Astrocyte (in vitro differentiated cells and primary cell): ENCODE data around the gene BARHL2. TPM values are rescaled to one million over a fixed set of nuclear protein-coding genes. Genes with fewer than 3 reads are reported as not detected.
A peak's percentile ranks its signal among the peaks of the same experiment; 100 is the strongest.

ENCODE experiments used
- DNase-seq: peaks from one replicate; pipeline ENCODE4 v3.0.0-alpha.2; 2010; ENCODE audit warnings: low read depth
- FAIRE-seq: peaks from 2 replicates; lab custom pipeline; 2011; peaks lifted over from hg19 to GRCh38; lab: Jason Lieb, UNC
- H2AFZ ChIP-seq: 2 replicates; pipeline ENCODE4 v1.6.0; 2012; ENCODE audit warnings: low read depth, low read length, inconsistent platforms
- H3K27ac ChIP-seq: 2 replicates; pipeline ENCODE4 v1.5.1; 2011; ENCODE audit warnings: low read depth, low read length, inconsistent platforms
- H3K27me3 ChIP-seq: 2 replicates; pipeline ENCODE4 v1.6.0; 2011; ENCODE audit warnings: low read length, inconsistent platforms; ENCODE audit not compliant: insufficient read depth
- H3K36me3 ChIP-seq: 2 replicates; pipeline ENCODE4 v1.5.1; 2011; ENCODE audit warnings: low read length, inconsistent platforms; ENCODE audit not compliant: insufficient read depth
- H3K4me1 ChIP-seq: 2 replicates; pipeline ENCODE4 v1.5.1; 2011; ENCODE audit warnings: low read length, inconsistent platforms; ENCODE audit not compliant: insufficient read depth
- H3K4me2 ChIP-seq: 2 replicates; pipeline ENCODE4 v1.6.0; 2012; ENCODE audit warnings: low read length, inconsistent platforms
- H3K4me3 ChIP-seq: 2 replicates; pipeline ENCODE4 v1.5.1; 2011; ENCODE audit warnings: low read depth, mild to moderate bottlenecking, low read length, inconsistent platforms; ENCODE audit not compliant: insufficient read depth
- H3K79me2 ChIP-seq: 2 replicates; pipeline ENCODE4 v1.6.0; 2012; ENCODE audit warnings: mild to moderate bottlenecking, low read length, inconsistent platforms; ENCODE audit not compliant: insufficient read depth
- H3K9ac ChIP-seq: 2 replicates; pipeline ENCODE4 v1.6.0; 2012; ENCODE audit warnings: mild to moderate bottlenecking, low read length, inconsistent platforms
- H3K9me3 ChIP-seq: 2 replicates; pipeline ENCODE4 v1.5.1; 2012; ENCODE audit warnings: low read depth, mild to moderate bottlenecking, low read length, inconsistent platforms; ENCODE audit not compliant: insufficient read depth
- H4K20me1 ChIP-seq: 2 replicates; pipeline ENCODE4 v1.6.0; 2012; ENCODE audit warnings: low read length, inconsistent platforms; ENCODE audit not compliant: insufficient read depth
- H3K27ac Mint-ChIP-seq: one replicate; pipeline ENCODE4 v1.8.0; 2021; ENCODE audit warnings: mild to moderate bottlenecking, mixed read lengths; ENCODE audit not compliant: unreplicated experiment
- H3K27me3 Mint-ChIP-seq: one replicate; pipeline ENCODE4 v1.8.0; 2021; ENCODE audit warnings: low read depth, mixed read lengths; ENCODE audit not compliant: unreplicated experiment
- H3K36me3 Mint-ChIP-seq: one replicate; pipeline ENCODE4 v1.8.0; 2021; ENCODE audit warnings: low read depth, mixed read lengths; ENCODE audit not compliant: unreplicated experiment
- H3K4me1 Mint-ChIP-seq: one replicate; pipeline ENCODE4 v1.8.0; 2021; ENCODE audit warnings: low read depth, mixed read lengths; ENCODE audit not compliant: unreplicated experiment
- H3K4me3 Mint-ChIP-seq: one replicate; pipeline ENCODE4 v1.8.0; 2021; ENCODE audit warnings: mild to moderate bottlenecking, moderate library complexity, mixed read lengths; ENCODE audit not compliant: unreplicated experiment
- H3K9me3 Mint-ChIP-seq: one replicate; pipeline ENCODE4 v1.8.0; 2021; ENCODE audit warnings: mild to moderate bottlenecking, mixed read lengths; ENCODE audit not compliant: unreplicated experiment
- EZH2 ChIP-seq: IDR thresholded peaks from 2 replicates; pipeline ENCODE4 v1.6.1; 2012; ENCODE audit warnings: mild to moderate bottlenecking, low read length, inconsistent platforms; ENCODE audit not compliant: insufficient read depth
- total RNA-seq: library from RNA; stranded (reverse); gene quantifications from 2 replicates; pipeline ENCODE4 v1.2.1, GENCODE V29; 2021
- TF ChIP-seq, protein P1 (sequence below): IDR thresholded peaks from 2 replicates; pipeline ENCODE4 v1.5.1; 2011; ENCODE audit warnings: low read depth, mild to moderate bottlenecking, inconsistent platforms, low read length, moderate library complexity; ENCODE audit not compliant: insufficient read depth

BARHL2 gene
- total RNA-seq, 1 donor from 2014 or later = not detected

DNA sequence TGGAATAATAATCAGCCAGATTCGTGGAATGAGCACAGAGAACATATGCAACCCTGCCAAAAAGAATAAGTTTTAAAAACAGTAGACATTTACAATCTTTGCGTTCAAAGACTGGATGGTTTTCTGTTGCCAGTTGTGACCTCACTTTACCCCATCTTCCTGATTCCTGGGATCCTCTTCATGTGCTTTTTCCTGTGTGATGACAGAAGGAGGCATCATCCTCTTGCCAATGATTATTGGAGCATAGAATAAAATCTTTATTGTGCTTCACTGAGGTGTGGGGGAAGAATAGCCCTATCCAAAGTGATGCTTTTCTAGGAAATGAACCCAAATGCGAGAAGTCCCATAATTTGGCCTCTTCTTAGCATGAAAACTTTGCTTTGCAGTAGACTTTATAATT is 15.0 kb upstream of the BARHL2 start:
- H3K36me3 ChIP-seq = no peaks in the 10 kb centered on the region
- no peak overlapping the region for H2AFZ ChIP-seq
- H3K9me3 ChIP-seq = peaks cover 3% of the 10 kb centered on the region
- no peak overlapping the region for H3K9ac ChIP-seq
- peaks cover 81% of the 10 kb centered on the region for H3K27me3 Mint-ChIP-seq
- peaks cover 68% of the 10 kb centered on the region for H3K27me3 ChIP-seq
- no peak overlapping the region for H3K27ac Mint-ChIP-seq
- no peak overlapping the region for H3K27ac ChIP-seq
- peaks cover 5% of the 10 kb centered on the region for H3K9me3 Mint-ChIP-seq
- no peaks in the 10 kb centered on the region for H3K79me2 ChIP-seq
- H3K4me1 ChIP-seq = no peaks in the 10 kb centered on the region
- H3K4me1 Mint-ChIP-seq = peaks cover 4% of the 10 kb centered on the region
- no peak overlapping the region for H3K4me3 Mint-ChIP-seq
- H3K36me3 Mint-ChIP-seq = no peaks in the 10 kb centered on the region
- H3K4me3 ChIP-seq = no peak overlapping the region
- no peak overlapping the region for H3K4me2 ChIP-seq
- TF ChIP-seq EZH2 = no peak
- TF ChIP-seq, protein P1, sequence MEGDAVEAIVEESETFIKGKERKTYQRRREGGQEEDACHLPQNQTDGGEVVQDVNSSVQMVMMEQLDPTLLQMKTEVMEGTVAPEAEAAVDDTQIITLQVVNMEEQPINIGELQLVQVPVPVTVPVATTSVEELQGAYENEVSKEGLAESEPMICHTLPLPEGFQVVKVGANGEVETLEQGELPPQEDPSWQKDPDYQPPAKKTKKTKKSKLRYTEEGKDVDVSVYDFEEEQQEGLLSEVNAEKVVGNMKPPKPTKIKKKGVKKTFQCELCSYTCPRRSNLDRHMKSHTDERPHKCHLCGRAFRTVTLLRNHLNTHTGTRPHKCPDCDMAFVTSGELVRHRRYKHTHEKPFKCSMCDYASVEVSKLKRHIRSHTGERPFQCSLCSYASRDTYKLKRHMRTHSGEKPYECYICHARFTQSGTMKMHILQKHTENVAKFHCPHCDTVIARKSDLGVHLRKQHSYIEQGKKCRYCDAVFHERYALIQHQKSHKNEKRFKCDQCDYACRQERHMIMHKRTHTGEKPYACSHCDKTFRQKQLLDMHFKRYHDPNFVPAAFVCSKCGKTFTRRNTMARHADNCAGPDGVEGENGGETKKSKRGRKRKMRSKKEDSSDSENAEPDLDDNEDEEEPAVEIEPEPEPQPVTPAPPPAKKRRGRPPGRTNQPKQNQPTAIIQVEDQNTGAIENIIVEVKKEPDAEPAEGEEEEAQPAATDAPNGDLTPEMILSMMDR = no peak
- DNase-seq (no peak), FAIRE-seq (no peak)
- H4K20me1 ChIP-seq = no peaks in the 10 kb centered on the region

DNA sequence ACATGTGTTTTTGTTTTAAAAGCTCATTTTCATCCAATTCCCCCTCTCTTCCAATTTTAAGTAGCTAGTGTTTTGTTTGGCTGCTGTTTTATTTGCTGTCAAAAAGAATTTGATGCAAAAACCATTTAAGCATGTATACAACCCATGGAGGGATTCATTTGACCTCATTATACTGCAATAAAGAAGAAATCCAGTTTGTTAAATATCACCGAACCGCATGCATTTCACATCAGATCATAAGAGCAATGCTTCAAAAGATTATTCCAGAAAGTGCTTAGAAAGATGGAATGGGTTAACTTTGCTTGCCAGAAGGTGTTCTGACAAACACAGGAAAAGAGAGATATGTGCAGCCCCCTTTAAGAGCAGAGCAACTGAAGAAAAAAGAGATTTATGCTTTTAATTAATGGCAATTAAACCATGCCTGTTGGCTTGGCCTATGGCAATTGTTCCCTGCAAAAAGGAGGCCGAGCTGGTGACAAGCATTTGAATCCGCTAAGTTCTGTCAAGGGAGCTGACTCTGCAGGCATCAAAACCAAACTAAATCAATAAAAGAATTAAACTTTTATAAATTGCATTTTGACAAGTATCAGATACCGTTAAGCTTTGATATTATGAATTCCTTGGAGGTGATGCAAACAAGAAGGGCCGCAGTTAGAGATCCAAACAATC is 14.4 kb upstream of the BARHL2 start:
- Histone ChIP-seq H3K9me3 (peaks cover 3% of the 10 kb centered on the region), H3K9ac (no peak overlapping the region), H4K20me1 (no peaks in the 10 kb centered on the region), H3K27ac (no peak overlapping the region), H3K36me3 (no peaks in the 10 kb centered on the region), H3K4me2 (no peak overlapping the region), H3K4me3 (no peak overlapping the region), H3K27me3 (peaks cover 74% of the 10 kb centered on the region), H2AFZ (no peak overlapping the region), H3K4me1 (no peaks in the 10 kb centered on the region), H3K79me2 (no peaks in the 10 kb centered on the region)
- FAIRE-seq = no peak
- Mint-ChIP-seq H3K4me1 (peaks cover 4% of the 10 kb centered on the region), H3K9me3 (peaks cover 8% of the 10 kb centered on the region), H3K27ac (no peak overlapping the region), H3K4me3 (no peak overlapping the region), H3K27me3 (peaks cover 83% of the 10 kb centered on the region), H3K36me3 (no peaks in the 10 kb centered on the region)
- TF ChIP-seq, protein P1 = no peak
- no peak for TF ChIP-seq EZH2
- DNase-seq = no peak

DNA sequence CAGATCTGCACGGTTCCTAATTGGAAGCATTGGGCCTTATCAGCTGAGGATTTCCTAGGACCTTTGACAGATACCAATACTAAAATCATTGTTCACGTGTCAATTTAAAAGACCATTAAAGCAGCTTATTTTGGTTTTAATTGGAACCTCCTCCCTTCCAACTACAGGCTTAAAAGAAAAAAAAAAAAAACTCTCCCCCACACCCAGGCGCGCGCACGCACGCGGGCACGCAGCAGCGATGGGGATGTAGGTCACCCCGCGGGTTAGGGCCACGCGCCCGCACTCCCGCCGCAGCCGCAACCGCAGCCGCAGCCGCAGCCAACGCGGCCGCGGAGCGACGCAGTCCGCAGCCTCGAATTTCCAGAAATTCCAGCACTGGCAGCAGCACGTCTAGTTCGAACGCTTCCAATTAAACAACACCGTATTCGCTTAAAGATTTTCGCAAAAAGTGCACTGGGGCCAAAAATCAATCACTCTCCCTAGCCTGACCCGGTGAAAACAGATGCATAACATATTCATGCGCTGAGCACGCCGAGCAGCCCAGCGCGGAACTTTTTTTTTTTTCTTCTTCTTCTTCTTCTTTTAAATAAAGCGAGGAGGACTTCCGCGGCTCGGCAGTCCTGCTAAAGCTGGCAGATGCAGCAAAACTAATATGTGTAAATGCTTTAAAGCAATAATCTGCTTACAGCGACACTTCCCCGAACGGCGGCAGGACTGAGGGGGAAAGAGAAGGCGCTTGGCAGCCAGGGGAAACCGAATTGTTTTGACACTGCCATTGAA is 13.3 kb upstream of the BARHL2 start:
- Mint-ChIP-seq H3K4me3 (peak overlapping the region; percentile 85), H3K27me3 (peaks cover 88% of the 10 kb centered on the region), H3K27ac (no peak overlapping the region), H3K4me1 (peaks cover 6% of the 10 kb centered on the region), H3K36me3 (no peaks in the 10 kb centered on the region), H3K9me3 (peaks cover 12% of the 10 kb centered on the region)
- Histone ChIP-seq H3K79me2 (no peaks in the 10 kb centered on the region), H3K4me2 (peak overlapping the region; percentile 78), H3K4me3 (peak overlapping the region; percentile 21), H3K4me1 (no peaks in the 10 kb centered on the region), H3K9me3 (peaks cover 3% of the 10 kb centered on the region), H4K20me1 (no peaks in the 10 kb centered on the region), H3K27ac (no peak overlapping the region), H2AFZ (no peak overlapping the region), H3K27me3 (peaks cover 85% of the 10 kb centered on the region), H3K9ac (no peak overlapping the region), H3K36me3 (no peaks in the 10 kb centered on the region)
- FAIRE-seq (no peak), DNase-seq (no peak)
- TF ChIP-seq EZH2 = peak; percentile 50
- TF ChIP-seq, protein P1 = no peak
